H1 (cell line): ENCODE results near the gene DNER. TPM values are rescaled to one million over a fixed set of nuclear protein-coding genes. Genes with fewer than 3 reads are reported as not detected.

Source experiments
- CTBP2 ChIP-seq: IDR thresholded peaks from 2 replicates; pipeline ENCODE4 v1.7.0; 2011; ENCODE audit warnings: borderline replicate concordance, mild to moderate bottlenecking, moderate library complexity, mixed read lengths, low read length; ENCODE audit not compliant: insufficient read depth, insufficient read length
- SIRT6 ChIP-seq: IDR thresholded peaks from one replicate; pipeline ENCODE4 v1.7.1; 2012; ENCODE audit warnings: low read length, inconsistent platforms
- SUZ12 ChIP-seq: fragments of 200-600 bp; sonication (generic); IDR thresholded peaks from 2 replicates; pipeline ENCODE4 v1.6.1; 2012; ENCODE audit warnings: mild to moderate bottlenecking, inconsistent platforms, low read length, moderate library complexity, mixed read lengths
- polyA plus RNA-seq, 7 experiments: library from polyadenylated mRNA; depleted of rRNA in 3 of 7; stranded (reverse) in 5 of 7; unstranded in 2 of 7; fragments of >200 nt in 5 of 7; fragments of 200-250 nt in 2 of 7; gene quantifications; 1 replicate in 5 of 7; 2 replicates in 1 of 7; 4 replicates in 1 of 7; pipeline versions ENCODE4 v1.2.1 to v1.2.3, GENCODE V29; 2011 to 2013; ENCODE audit warnings: missing spikeins in 2 of 7, mixed read lengths in 2 of 7
- total RNA-seq: library from RNA; stranded (reverse); fragmentation: NEBNext Ultra II Directional; extraction: Animal tissue kit (Norgen Biotek cat#: 25700); gene quantifications from 2 replicates; pipeline ENCODE4 v1.2.1, GENCODE V29; 2021
- TF ChIP-seq, protein P1 (sequence below): IDR thresholded peaks from 2 replicates; pipeline ENCODE4 v1.6.1; 2011; ENCODE audit warnings: low read depth, mild to moderate bottlenecking, low read length; ENCODE audit not compliant: insufficient read depth

DNER gene
- total and polyA plus RNA-seq, 2 of the 8 experiments (the other 6 are each of a cell fraction or from before 2014, with no cell fraction given): 6.8 to 16.3 TPM

DNA sequence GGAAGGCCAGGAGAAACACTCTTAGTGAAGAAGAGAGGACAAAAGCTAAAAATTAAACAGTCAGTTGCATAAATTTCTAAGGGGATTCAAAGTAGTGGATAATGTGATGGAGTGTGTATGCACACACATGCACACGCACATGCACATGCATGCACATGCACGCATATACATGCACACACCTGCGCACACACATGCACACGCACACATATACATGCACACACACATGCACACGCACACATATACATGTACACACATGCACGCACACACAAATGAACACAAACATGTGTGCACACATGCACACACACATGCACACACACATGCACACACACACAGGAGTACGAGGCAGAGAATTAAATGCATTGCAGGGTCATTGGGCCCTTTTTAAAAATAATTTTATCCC, 117.6 kb downstream of the DNER start (continued):
- TF ChIP-seq, protein P1, sequence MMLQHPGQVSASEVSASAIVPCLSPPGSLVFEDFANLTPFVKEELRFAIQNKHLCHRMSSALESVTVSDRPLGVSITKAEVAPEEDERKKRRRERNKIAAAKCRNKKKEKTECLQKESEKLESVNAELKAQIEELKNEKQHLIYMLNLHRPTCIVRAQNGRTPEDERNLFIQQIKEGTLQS: no peak
- TF ChIP-seq SIRT6 (no peak), CTBP2 (no peak), SUZ12 (no peak)
